ENCODE data around the gene GALR2. TPM values are rescaled to one million over a fixed set of nuclear protein-coding genes. Genes with fewer than 3 reads are reported as not detected.
"Not testable (repeated sequence)": the region's sequence is repeated elsewhere in the genome, so short reads cannot be mapped to it uniquely, and the experiment has no call there.

The GALR2 gene
- total RNA-seq, 1 experiment from 2014 or later, result 1.0 TPM

DNA sequence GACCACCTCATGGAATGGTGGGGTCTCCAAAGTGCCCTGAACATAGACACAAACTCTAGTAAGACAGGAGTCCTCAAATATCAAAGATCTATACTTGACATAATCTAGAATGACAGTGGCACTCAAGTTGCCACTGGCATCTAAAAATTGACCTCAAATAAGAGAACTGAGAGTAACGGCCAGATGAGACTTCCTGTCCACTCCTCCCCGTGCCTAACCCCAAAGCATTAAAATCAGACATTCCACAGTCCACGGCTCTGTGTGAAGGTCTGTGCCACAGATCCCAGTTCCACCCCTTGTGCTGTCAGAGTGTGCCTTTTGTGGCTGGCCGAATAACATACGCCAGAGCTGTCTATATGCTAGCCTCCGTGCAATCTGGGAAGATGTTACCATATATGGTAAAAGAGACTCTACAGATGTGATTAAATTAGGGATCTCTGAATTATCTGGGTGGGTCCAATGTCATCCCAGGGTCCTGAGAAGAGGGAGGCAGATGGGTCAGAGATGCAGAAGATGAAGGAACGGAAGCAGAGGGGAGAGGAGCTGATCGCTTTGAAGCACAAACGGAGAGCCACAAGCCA is 26.5 kb upstream of the GALR2 start:
- in situ Hi-C loops (cut with HindIII; ENCODE audit: low pct_unique_long_range_greater_than_20kb, low sequenced_read_pairs), result loop anchor here (25.0 kb wide), 1 partner anchor 139 kb away; no protein-coding TSS in a partner anchor
- no peak for DNase-seq (ENCODE audit: low read depth, low spot score)

DNA sequence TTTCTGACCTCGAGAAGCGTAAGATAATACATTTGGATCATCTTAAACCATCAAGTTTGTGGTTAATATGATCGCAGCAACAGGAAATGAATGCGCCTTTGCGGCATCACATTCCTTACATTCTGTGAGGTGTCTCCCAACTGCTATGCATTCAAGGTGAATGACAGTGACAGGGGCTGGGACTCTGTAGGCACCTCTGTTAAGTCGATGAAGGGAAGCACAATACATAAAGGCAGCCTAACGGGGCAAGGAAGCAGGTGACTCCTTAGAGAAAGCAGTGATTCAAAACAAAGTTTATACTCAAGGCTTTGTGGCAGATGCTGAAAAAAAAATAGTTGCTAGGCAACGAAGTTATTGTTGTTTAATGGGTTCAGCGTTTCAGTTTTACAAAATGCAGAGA is 25.9 kb upstream of the GALR2 start:
- in situ Hi-C loops (cut with HindIII; ENCODE audit: low pct_unique_long_range_greater_than_20kb, low sequenced_read_pairs), result loop anchor here (25.0 kb wide), 1 partner anchor 139 kb away; no protein-coding TSS in a partner anchor

DNA sequence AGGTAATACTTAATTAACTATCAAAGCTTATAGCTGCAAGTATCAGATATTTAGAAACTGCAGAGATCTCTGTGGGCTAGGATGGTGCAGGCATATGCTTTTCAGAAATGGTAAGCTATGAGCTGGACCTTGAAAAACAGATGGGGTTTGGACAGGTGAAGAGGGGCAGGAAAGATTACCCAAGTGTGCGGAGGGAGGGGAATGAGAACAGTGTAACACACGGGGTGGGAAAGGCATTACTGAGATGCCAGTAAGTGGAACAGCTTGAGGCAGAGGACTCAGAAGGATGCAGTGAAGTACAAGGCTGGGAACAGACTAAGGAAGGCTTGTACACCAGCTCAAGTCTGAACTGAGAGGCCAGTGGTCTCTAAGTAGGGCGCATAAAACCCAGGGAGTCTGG is 25.3 kb upstream of the GALR2 start:
- in situ Hi-C loops (cut with HindIII; ENCODE audit: low pct_unique_long_range_greater_than_20kb, low sequenced_read_pairs), result loop anchor here (25.0 kb wide), 1 partner anchor 138 kb away; no protein-coding TSS in a partner anchor

More for the DNA sequence above, 25.9 kb upstream of the GALR2 start:
- DNase-seq (ENCODE audit: low read depth, low spot score), result peak; percentile 26

DNA sequence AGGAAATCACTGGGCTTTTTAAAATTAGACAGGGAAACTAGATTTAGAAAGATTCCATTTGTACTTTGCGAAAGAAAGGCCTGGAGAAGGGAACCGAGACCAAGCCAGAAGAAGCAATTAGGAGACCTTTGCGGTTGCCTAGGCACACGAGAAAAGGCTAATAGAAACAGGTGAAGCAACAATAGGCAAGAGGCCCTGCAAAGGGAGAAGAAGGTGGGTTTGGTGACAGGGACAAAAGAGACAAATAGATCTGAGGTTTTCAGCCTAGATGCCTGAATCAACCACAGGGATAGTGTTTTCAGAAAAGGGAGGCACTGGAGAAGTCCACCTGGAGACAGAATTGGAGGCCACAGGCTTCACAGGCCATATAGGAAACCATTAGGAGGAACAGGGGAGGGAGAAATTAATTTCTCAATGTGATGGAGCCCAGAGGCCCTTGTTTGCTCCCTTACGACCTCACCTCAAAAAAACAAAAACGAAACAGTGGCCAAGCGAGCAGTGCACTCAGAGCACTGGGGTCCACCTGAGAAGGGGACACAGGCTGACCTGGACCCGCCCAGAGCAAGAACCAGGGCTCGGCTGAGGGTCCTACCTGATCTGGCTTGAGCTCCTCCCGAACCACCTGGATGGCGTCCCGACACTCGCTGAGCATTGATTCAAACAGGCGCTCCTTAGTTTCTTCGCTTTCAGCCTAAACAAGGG is 24.6 kb upstream of the GALR2 start:
- in situ Hi-C loops (cut with HindIII; ENCODE audit: low pct_unique_long_range_greater_than_20kb, low sequenced_read_pairs), result loop anchor here (25.0 kb wide), 2 partner anchors 113 to 137 kb away; partner anchors contain the start of gene FBF1
- DNase-seq (ENCODE audit: low read depth, low spot score), result no peak

More for the DNA sequence above, 25.3 kb upstream of the GALR2 start:
- no peak for DNase-seq (ENCODE audit: low read depth, low spot score)

DNA sequence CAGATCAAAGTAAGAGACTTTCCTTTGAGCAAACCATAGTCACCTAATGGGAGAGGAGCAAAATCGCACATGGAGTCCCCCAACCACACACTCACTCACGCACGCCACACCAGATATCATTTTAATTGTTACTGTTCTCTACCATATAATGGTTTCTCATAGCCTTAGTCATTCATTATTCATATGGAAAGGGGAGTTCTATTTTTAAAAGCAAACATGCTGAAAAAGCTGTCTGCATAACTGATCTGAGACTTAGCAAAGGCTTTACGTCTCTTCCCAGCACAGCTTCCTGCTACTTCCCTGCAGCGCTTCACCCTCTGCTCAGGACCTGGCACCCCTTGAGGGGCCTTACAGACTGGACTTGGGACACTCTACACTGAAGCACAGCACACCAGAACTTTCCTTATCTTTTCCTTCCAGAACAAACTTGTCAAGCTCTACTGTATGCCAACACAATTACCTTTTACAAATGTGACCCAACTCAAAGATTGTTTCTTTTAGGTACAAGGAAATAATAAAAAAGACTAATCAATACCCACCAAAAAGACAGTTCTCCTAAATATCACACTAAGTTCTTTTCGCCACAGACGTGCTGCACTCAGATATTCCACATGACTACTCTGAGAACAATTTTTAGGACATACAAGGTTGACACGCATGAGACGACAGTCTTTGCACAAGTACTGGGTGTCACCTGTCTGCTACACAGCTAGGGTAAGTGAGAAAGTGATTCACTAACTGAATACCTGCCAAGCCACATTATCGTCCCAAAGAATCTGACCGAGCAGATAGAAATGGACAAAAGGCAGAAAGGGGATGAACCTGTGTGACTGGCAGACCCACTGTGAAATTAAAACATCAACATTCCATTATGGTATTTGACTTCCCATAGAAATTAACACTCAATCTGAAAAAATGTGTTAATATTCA is 23.8 kb upstream of the GALR2 start:
- in situ Hi-C loops (cut with HindIII; ENCODE audit: low pct_unique_long_range_greater_than_20kb, low sequenced_read_pairs), result loop anchor here (25.0 kb wide), 1 partner anchor 114 kb away; the partner anchor contains the start of gene FBF1
- no peak for DNase-seq (ENCODE audit: low read depth, low spot score)

DNA sequence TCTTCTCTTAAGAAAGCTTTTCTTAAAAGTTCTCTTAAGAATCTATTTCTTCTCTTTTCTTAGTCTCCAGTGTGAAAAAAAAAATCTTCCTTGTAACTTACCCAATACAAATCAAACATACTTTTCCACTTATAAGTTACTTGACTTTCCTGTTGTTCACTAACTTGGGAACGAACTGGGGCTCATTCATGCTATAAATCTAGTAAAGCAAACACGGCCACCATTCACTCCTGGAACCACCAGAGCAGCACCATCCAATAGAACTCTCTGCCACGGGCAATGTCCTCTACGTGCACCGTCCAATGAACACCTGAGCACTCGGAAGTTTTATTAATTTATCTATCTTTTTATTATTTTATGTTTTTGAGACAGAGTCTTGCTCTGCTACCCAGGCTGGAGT is 23.0 kb upstream of the GALR2 start:
- in situ Hi-C loops (cut with HindIII; ENCODE audit: low pct_unique_long_range_greater_than_20kb, low sequenced_read_pairs), result loop anchor here (25.0 kb wide), 1 partner anchor 114 kb away; the partner anchor contains the start of gene FBF1
- no peak for DNase-seq (ENCODE audit: low read depth, low spot score)

DNA sequence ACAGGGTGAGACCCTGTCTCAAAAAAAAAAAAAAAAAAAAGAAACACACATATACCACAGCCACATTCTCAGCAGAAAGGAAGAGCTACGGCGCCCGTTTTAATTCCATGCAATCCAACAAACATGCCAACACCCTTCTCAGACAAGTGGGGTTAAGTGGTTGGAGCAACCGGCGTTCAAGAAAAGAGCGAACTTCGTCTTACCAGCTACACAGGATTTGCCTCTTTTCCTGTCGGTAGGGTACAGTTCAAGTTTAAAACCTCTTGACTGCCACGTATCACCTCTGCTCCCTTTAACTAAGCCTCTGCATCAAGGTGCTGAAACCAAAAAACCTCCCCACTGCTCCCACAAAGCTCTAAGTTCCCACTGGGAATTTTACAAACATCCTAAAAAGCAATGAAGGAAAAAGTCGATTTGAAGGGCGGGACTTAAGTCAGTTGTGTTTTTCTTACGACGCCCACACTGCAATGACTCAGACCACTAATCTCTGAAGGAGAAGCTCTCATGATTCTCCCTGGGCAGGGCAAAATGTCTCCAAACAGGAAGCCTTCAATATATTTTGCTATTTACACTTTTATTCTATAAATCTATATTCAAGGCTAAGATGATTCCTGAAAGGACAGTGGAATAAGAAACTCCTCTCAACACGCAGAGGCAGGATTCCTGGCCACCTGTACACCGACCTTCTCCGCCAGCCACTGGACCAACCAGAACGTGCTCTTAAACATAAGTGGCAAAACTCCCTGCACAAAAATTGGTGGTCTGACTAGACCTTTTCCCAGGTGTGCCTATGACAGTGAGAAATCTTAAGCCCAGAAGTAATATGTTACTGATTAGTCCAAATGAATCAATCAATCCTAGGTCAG is 21.1 kb upstream of the GALR2 start:
- in situ Hi-C loops (cut with HindIII; ENCODE audit: low pct_unique_long_range_greater_than_20kb, low sequenced_read_pairs), result loop anchor here (25.0 kb wide), 1 partner anchor 116 kb away; the partner anchor contains the start of gene FBF1
- peak; percentile 48 for DNase-seq (ENCODE audit: low read depth, low spot score)

DNA sequence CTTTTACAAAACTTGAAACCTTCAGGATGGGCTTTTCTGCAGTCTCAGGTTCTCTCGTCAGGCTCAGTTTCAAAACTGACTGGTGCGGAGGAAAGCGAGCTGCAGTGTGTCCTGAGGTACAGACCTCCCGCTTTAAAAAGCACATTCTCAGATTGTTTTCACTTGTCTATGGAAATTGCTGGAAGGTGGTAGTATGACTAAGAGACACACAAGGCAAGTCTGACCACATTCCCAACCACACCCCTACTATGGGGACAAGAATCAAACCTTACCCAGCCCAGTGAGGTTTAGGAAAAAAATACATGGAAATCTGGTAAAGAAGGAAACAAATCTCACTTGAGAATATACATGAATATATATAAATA is 20.5 kb upstream of the GALR2 start:
- in situ Hi-C loops (cut with HindIII; ENCODE audit: low pct_unique_long_range_greater_than_20kb, low sequenced_read_pairs), result loop anchor here (25.0 kb wide), 1 partner anchor 117 kb away; the partner anchor contains the start of gene FBF1
- no peak for DNase-seq (ENCODE audit: low read depth, low spot score)

DNA sequence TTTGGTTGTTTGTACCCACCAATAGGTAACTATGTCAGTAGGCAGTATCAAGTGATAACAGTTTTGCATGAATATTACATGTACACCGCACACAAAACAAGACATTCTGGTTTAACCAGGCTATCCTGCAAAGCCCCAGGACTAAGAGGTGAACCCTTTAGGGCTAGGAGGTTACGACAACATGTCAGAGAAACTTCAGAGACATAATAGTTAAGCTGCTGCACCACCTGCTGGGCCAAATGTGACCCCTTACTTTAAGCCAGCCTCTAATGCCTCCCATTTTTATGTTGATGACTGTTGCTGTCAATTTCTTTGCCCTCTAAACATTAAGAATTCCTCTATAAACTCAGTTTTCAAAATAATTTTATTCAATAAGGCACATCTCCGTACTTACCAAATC is 17.7 kb upstream of the GALR2 start:
- DNase-seq (ENCODE audit: low read depth, low spot score), result no peak
- in situ Hi-C loops (cut with HindIII; ENCODE audit: low pct_unique_long_range_greater_than_20kb, low sequenced_read_pairs), result loop anchor here (25.0 kb wide), 1 partner anchor 120 kb away; the partner anchor contains the start of gene FBF1

DNA sequence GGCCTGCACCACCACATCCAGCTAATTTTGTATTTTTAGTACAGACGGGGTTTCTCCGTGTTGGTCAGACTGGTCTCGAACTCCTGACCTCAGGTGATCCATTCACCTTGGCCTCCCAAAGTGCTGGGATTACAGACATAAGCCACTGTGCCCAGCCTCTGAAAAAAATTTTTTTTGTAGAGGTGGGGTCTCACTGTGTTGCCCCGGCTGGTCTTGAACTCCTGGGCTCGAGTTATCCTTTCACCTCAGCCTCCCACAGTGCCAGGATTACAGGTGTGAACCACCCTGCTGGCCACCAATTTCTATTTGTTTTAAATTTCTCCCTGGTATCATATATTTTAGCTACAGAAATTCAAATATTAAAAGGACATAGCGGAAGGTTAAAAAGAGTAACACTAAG is 16.3 kb upstream of the GALR2 start:
- DNase-seq (ENCODE audit: low read depth, low spot score), result not testable (repeated sequence)
- in situ Hi-C loops (cut with HindIII; ENCODE audit: low pct_unique_long_range_greater_than_20kb, low sequenced_read_pairs), result loop anchor here (25.0 kb wide), 1 partner anchor 121 kb away; the partner anchor contains the start of gene FBF1

DNA sequence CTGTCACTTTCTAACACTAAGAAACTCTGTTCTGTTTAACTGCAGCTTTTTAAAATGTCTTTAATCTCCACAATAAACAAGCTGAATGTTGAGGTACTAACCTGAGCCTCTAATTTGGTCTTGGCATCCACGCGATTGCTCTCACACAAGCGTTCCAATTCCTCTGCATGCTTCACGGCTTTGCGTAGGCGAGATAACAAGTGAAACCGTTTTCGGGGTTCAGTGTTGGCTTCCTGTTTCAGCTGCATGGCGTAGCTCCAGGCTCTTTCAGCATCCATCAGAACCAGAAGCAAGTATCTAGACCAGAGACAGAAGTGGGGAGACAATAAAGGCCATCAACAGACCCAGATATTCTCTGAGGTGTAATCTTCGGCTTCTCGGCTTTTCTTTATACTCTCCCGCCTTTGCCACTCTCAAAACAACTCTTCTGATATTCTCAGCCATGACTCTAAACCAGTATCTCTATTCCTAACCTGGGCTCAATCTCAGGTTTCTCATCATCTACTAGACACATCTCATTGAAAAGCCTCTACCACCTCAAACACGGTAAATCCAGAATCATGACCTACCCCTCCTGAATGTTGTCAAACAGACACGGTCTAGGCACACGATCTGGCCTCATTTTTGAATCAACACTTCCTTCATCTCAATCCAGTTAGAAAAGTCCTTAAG is 10.6 kb upstream of the GALR2 start:
- DNase-seq (ENCODE audit: low read depth, low spot score), result no peak
- in situ Hi-C loops (cut with HindIII; ENCODE audit: low pct_unique_long_range_greater_than_20kb, low sequenced_read_pairs), result loop anchor here (25.0 kb wide), 1 partner anchor 127 kb away; the partner anchor contains the start of gene FBF1

DNA sequence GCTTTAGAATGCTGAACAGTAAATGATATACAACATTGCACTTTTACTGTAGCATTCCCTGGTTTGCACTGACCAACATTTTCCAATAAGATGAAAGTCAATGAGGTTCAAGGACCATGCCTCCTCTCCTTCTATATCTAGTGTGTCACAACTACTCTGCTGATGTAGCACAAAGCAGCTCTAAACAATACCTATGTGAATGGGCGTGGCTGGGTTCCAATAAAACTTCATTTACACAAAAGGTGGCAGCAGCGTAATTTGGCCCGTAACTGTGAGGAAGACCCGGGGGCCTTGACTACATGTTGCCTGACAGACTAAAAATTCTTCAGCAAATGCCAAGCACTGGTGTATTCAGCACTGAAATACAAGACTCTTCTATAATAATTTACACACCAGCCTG is 8.8 kb upstream of the GALR2 start:
- no peak for DNase-seq (ENCODE audit: low read depth, low spot score)
- in situ Hi-C loops (cut with HindIII; ENCODE audit: low pct_unique_long_range_greater_than_20kb, low sequenced_read_pairs), result loop anchor here (25.0 kb wide), 1 partner anchor 128 kb away; the partner anchor contains the start of gene FBF1

DNA sequence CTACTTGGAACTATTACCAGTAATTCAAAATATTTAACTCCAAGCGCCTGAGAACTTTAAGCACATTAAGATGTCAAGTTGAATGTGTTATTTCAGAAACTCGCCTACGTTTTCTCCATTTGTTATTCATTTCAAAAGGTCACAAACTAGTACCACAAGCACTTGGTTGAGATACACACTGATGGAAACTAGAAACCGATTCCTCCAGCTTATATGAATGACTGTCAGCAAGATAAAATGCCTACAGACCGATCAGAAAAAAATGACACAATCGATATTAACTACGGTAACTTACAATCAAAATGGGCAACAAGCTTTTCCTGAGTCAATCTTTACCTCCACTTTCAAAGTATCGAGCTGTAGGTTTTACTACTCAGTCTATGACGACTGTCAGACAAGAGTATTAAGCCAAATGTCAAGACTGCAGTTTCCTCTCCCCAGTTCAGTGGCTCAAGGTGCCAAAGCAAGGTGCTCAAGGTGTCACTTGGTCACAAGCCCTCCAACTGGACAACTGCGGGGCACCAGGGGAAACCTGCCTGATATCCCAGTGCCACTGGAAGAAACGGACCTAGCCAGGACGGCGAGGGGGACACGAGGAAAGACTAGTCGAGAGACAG is 2.9 kb upstream of the GALR2 start:
- in situ Hi-C loops (cut with HindIII; ENCODE audit: low pct_unique_long_range_greater_than_20kb, low sequenced_read_pairs), result loop anchor here (25.0 kb wide), 1 partner anchor 134 kb away; the partner anchor contains the start of gene FBF1
- no peak for DNase-seq (ENCODE audit: low read depth, low spot score)

DNA sequence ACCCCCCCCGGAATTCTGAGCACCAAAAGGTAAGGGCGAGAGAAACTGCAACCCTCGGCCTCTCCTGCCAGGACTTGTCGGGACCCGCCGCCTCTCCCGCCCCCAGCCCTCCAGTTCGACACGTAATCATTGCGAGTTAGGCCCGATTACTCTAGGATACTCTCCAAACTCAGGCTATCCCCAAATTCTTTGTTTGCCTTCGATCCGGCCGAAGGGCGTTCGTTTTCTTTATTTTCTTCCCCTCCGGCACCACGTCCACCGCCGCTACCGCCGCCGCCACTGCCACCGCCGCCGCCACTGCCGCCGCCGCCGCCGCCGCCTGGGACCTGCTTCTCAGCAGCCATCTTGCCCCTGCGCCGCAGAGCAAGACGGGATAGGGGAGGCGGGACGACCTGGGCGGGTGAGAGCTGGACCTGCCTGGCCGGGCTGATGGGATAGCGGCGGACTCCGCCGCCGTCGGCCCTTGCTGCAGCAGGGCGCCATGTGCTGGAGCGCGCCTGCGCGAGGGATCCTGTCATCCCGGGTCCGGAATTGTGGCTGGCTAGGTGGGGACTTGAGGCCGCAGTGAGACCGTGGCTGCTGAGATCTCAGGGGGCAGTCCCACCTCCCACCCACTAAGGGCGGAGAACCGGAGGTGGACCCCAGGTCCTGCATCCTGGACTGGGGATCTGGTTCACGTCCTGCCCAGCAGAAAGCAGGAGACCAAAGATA is 2.3 kb upstream of the GALR2 start, which contains the start of gene SRP68:
Gene SRP68, minus strand, starts transcription at position 370 of the 711 bp plus-strand sequence. Its CDS starts 26 bp downstream, at position 344.
- in situ Hi-C loops (cut with HindIII; ENCODE audit: low pct_unique_long_range_greater_than_20kb, low sequenced_read_pairs), result loop anchor here (25.0 kb wide), 1 partner anchor 135 kb away; the partner anchor contains the start of gene FBF1

More for the DNA sequence above, 2.3 kb upstream of the GALR2 start, which contains the start of gene SRP68:
- peak; percentile 97 for DNase-seq (ENCODE audit: low read depth, low spot score)
